Muscle layer of duodenum (tissue), 2 donors: ENCODE results near the gene TOPORS.
A peak's percentile ranks its signal among the peaks of the same experiment; 100 is the strongest.
"Not testable (repeated sequence)": the region's sequence is repeated elsewhere in the genome, so short reads cannot be mapped to it uniquely, and the experiment has no call there.

Experiments
- H3K27ac ChIP-seq: one replicate; pipeline ENCODE4 v1.7.0; 2013; ENCODE audit warnings: mild to moderate bottlenecking, low read length
- H3K27me3 ChIP-seq: one replicate; pipeline ENCODE4 v1.7.0; 2013; ENCODE audit warnings: low read depth, mild to moderate bottlenecking, control low read depth, low read length
- H3K36me3 ChIP-seq, 2 donors: one replicate each; pipeline ENCODE4 v1.7.0; 2013; ENCODE audit warnings: low read length in 2 of 2, control low read depth in 1 of 2, mild to moderate bottlenecking in 1 of 2; ENCODE audit not compliant: insufficient read depth in 2 of 2, control insufficient read depth in 1 of 2
- H3K4me1 ChIP-seq, 2 donors: one replicate each; pipeline ENCODE4 v1.7.0; 2013; ENCODE audit warnings: low read length in 2 of 2, mild to moderate bottlenecking in 2 of 2, control low read depth in 1 of 2, moderate library complexity in 1 of 2; ENCODE audit not compliant: insufficient read depth in 2 of 2, control insufficient read depth in 1 of 2
- H3K4me3 ChIP-seq, 2 donors: one replicate each; pipeline ENCODE4 v1.7.0; 2013; ENCODE audit warnings: low read length in 2 of 2, low read depth in 1 of 2, mild to moderate bottlenecking in 1 of 2
- H3K9me3 ChIP-seq, 2 donors: one replicate each; pipeline ENCODE4 v1.7.0; 2013; ENCODE audit warnings: low read length in 2 of 2, control low read depth in 1 of 2, mild to moderate bottlenecking in 1 of 2; ENCODE audit not compliant: control insufficient read depth in 1 of 2
- donor health status: healthy.

TOPORS gene

DNA sequence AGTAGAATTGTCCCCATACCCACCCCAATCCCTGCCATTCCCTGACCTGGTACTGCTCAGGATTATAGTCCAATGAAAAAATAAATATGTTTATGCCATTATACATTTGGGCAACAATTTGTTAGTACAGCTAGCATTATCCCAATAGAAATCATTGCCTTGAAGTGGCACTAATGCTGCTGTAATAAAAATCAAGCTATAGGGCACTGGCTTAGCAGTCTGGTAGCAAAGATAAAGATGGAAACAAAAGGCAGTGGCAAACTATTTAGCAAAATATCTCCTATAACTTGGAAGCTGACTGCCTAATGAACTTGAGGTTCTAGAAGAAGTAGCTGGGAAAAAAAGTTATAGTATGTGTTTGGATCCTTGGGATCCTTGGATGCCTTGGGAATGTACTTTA is 2.2 kb upstream of the TOPORS start:
- peaks cover 0 to 4% of the 10 kb centered on the region in 2 donors for H3K36me3 ChIP-seq
- H3K27me3 ChIP-seq, result no peaks in the 10 kb centered on the region
- no peaks in the 10 kb centered on the region for H3K9me3 ChIP-seq
- no peak overlapping the region for H3K27ac ChIP-seq
- peaks cover 0 to 13% of the 10 kb centered on the region in 2 donors for H3K4me1 ChIP-seq
- no peak overlapping the region for H3K4me3 ChIP-seq

DNA sequence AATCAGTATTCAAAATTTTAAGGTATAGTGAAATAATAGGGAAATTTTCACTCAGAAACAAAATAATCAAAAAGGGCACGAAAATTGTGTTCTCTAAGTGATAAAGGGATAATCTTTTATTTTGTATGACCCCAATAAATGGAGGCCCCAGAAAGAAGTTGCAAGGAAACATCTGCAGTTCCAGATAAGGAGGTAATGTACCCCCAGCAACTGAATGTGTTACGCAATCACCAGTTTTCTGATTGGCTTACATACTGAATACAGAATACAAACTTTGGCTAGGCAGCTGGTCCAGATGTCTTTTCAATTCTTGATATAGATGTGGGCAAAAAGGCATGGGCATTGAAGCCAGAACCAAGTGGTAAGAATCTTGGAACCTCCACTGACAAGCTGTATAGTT is 1.7 kb upstream of the TOPORS start:
- Histone ChIP-seq H3K36me3 (peaks cover 0 to 4% of the 10 kb centered on the region in 2 donors), H3K9me3 (no peaks in the 10 kb centered on the region), H3K4me1 (peaks cover 0 to 17% of the 10 kb centered on the region in 2 donors), H3K4me3 (no peak overlapping the region), H3K27me3 (no peaks in the 10 kb centered on the region), H3K27ac (no peak overlapping the region)

DNA sequence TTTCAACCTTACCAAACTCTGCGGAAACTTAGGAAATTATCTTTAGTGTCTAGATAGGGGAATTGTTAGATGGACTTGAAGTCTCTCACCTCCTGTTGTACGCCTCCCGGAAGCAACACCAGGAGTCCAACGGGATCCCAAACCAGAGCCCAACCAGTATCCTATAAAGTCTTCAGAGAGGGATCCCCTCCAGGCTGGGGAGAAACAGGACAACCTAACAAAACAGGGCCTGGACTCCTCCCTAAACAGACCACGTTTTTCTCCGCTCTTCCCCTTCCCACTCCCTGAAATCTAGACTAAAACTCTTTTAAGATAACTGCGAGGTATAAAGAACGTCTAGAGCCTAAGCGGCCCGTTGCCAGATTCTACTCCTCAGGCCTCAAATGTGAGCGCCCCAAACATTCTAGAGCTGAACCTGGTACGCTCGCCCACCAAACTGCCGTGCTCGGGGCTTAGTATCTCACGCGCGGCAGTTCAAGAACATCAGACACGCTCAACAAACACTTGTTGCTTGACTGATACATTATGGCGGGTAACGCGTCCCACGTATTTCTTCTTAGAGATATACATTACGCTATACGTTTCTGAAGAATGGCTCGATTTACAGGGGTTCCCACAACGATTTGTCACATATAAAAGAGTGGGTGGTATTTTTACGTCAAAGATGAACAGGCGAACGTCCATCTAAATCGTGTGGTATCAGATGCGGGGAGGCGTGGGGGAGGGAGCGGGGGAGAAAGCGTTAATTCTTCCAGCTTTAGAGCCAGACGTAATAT is 922 bp downstream of the TOPORS start:
- H3K27me3 ChIP-seq, result no peaks in the 10 kb centered on the region

DNA sequence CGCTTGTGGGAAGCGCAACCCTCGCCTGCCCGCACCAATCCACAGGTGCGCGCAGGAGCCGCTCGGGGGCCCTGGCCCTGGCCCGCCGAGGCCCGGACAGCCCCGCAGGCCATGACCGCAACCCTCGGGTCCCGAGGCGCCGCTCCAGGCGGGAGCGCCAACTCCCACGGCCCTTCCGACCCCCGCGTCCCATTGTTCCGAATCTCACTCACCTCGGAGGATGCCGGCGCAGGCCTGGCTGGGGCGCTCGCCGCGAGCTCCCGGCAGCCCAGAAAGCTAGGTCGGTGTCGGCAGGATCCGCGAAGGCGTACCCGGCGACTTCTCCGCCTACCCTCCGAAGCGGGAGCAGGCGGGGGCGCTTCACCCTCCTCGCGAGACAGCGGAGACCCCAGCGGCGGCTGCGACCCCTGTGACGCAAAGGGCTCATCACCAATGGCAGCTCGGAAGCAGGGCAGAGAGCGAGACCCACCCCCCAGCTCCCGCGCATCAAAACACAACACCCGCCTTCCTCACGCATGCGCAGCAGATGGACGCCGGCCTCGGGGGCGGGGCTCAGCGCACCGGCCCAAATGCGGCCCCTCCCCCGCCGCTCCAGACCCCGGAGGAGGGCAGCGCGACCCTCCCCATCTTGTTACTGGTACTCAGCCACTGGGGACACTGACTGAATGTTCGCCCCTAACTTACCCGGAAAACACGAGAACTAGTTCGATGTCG is 1.7 kb downstream of the TOPORS start:
- Histone ChIP-seq H3K27ac (peak overlapping the region; percentile 99), H3K9me3 (no peaks in the 10 kb centered on the region), H3K36me3 (peaks cover 0 to 2% of the 10 kb centered on the region in 2 donors), H3K4me1 (peaks cover 0 to 23% of the 10 kb centered on the region in 2 donors), H3K4me3 (peak overlapping the region; percentile 91 to 98), H3K27me3 (no peaks in the 10 kb centered on the region)

More for the DNA sequence above, 922 bp downstream of the TOPORS start:
- peak overlapping the region; percentile 91 to 98 for H3K4me3 ChIP-seq
- peaks cover 0 to 4% of the 10 kb centered on the region in 2 donors for H3K36me3 ChIP-seq
- peaks cover 0 to 23% of the 10 kb centered on the region in 2 donors for H3K4me1 ChIP-seq
- peak overlapping the region; percentile 99 for H3K27ac ChIP-seq
- H3K9me3 ChIP-seq, result no peaks in the 10 kb centered on the region

DNA sequence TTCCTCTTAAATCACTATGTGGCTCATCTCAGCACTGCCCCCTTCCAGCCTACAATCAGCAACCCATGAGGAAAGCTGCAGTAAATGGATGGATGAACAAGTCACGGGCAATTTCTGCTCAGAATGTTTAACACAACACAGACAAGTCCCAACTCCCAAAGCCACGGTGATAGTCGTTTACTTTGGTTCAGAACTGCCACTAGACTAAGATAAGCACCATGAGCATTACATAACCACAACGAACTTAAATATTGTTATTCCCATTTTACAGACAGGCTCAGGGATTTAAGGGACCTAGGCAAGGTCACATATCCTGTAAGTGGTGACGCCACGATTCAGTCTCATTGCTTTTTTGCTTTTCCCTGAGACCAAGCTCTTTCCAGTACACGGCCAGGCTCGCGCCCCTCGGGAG is 2.2 kb downstream of the TOPORS start:
- H3K27me3 ChIP-seq, result no peaks in the 10 kb centered on the region
- peak overlapping the region; percentile 91 to 98 for H3K4me3 ChIP-seq
- H3K36me3 ChIP-seq, result no peaks in the 10 kb centered on the region
- no peaks in the 10 kb centered on the region for H3K9me3 ChIP-seq
- H3K27ac ChIP-seq, result peak overlapping the region; percentile 99
- H3K4me1 ChIP-seq, result peaks cover 0 to 23% of the 10 kb centered on the region in 2 donors

DNA sequence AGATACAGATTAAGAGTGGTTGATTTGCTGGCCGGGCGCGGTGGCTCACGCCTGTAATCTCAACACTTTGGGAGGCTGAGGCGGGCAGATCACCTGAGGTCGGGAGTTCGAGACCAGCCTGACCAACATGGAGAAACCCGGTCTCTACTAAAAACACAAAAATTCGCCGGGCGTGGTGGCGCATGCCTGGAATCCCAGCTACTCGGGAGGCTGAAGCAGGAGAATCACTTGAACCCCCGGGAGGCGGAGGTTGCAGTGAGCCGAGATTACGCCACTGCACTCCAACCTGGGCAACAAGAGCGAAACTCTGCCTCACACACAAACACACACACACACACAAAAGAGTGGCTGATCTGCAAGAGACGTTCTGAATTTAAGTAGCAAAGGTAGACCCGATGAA is 4.2 kb downstream of the TOPORS start:
- not testable (repeated sequence) for H3K9me3 ChIP-seq, H3K27ac ChIP-seq, H3K4me3 ChIP-seq, H3K27me3 ChIP-seq
- H3K36me3 ChIP-seq, result peaks cover 9 to 10% of the 10 kb centered on the region in 2 donors
- peaks cover 0 to 21% of the 10 kb centered on the region in 2 donors for H3K4me1 ChIP-seq

DNA sequence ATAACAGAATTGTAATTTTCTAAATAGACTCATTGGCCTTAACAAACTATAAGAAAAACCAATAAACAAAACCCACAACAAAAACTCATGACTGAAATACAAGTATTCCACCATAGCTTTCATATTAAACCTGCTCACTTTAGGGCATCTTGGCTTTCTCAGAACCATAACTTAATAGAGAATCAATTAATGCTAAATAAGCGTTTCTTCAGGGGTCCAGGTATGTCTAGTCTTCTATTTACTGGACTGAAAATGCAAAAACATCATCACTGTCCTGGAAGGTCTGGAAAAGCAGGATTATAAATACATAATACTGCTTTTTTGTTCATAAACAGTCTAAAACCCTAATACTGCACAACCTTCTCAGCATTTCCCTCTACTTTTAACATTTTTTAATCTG is 6.5 kb downstream of the TOPORS start:
- Histone ChIP-seq H3K36me3 (peaks cover 15 to 24% of the 10 kb centered on the region in 2 donors), H3K27ac (no peak overlapping the region), H3K9me3 (no peaks in the 10 kb centered on the region), H3K4me3 (no peak overlapping the region), H3K27me3 (no peaks in the 10 kb centered on the region), H3K4me1 (peaks cover 0 to 16% of the 10 kb centered on the region in 2 donors)

DNA sequence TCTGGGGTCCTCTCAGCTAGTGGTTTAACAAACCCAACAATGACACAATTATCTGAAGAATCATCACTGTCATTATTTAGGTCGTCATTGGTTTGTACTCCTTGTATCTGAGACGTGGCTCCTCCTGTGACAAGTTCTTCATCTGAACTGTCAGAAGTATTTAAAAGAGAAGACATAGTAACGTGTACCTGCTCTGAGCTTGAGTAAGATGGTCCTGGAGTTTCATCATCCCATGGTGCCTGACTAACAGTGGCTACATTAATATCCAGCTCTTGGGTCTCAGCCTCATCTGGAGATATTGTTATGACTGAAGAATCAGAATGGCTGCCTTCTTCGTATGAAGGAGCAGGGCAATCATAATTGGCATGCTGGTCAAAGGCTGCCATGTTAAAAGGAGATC is 9.3 kb downstream of the TOPORS start:
- no peaks in the 10 kb centered on the region for H3K27me3 ChIP-seq
- H3K27ac ChIP-seq, result no peak overlapping the region
- peaks cover 18 to 24% of the 10 kb centered on the region in 2 donors for H3K36me3 ChIP-seq
- H3K4me3 ChIP-seq, result no peak overlapping the region
- peaks cover 0 to 4% of the 10 kb centered on the region in 2 donors for H3K4me1 ChIP-seq
- H3K9me3 ChIP-seq, result no peaks in the 10 kb centered on the region

DNA sequence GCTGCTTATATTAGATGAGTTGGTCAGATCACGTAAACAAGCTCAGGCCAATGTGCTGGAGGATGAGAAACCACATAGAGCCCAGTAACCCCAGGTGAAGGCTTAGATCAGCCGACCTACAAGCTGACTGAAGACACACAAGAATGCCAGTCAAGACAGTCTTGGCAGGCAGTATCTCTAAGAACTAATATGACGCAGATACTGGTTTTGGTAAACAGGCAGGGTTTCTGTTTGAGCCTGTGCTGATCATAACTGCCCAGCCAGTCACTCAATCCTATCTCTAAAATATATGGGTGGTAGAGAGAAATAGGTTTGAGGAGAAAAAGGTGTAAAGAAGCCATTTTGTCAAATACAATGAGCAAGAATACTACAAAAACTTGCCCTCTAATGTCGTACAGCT is 18.6 kb downstream of the TOPORS start:
- no peaks in the 10 kb centered on the region for H3K27me3 ChIP-seq
- no peaks in the 10 kb centered on the region for H3K36me3 ChIP-seq
- no peaks in the 10 kb centered on the region for H3K4me1 ChIP-seq
- no peaks in the 10 kb centered on the region for H3K9me3 ChIP-seq
- no peak overlapping the region for H3K27ac ChIP-seq
- no peak overlapping the region for H3K4me3 ChIP-seq

DNA sequence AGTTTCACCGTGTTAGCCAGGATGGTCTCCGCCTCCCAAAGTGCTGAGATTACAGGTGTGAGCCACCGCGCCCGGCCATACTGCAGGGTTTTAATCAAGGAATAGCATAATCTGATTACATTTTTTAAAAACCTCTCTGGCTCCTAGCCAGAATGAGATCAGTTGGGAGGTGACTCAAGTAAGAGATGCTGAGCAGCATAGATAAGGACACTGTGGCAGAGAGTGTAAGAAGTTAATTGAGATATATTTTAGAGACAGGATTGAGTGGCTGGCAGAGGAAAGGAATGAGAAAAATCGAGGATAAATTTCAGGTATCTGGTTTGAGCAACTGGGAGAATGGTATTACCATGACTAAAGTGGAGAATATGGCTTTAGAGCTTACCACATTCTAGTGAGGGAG is 19.1 kb downstream of the TOPORS start:
- Histone ChIP-seq H3K27ac (no peak overlapping the region), H3K4me1 (no peaks in the 10 kb centered on the region), H3K36me3 (no peaks in the 10 kb centered on the region), H3K4me3 (no peak overlapping the region), H3K9me3 (no peaks in the 10 kb centered on the region), H3K27me3 (no peaks in the 10 kb centered on the region)

DNA sequence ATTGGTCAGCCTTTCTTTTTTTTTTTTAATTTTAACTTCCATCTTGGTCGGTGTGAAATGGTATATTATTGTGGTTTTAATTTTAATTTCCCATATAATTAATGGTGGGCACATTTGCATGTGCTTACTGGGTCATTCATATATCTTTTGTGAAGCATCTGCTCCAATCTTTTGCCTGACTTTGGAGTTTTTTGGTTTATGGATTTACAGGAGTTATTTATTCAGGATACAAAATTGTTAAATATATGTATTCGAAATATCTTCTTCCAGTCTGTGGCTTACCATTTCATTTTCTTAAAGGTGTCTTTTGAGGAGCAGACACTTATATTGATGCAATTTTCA is 25.7 kb downstream of the TOPORS start:
- Histone ChIP-seq H3K9me3 (no peaks in the 10 kb centered on the region), H3K36me3 (no peaks in the 10 kb centered on the region), H3K27ac (peak overlapping the region; percentile 92), H3K27me3 (no peaks in the 10 kb centered on the region), H3K4me3 (peak overlapping the region; percentile 73 to 95), H3K4me1 (peaks cover 0 to 8% of the 10 kb centered on the region in 2 donors)
